PC-3 (cell line): ENCODE data around the gene RPP38. TPM values are rescaled to one million over a fixed set of nuclear protein-coding genes. Genes with fewer than 3 reads are reported as not detected.

Experiments
- ATAC-seq: fragments of 200-7000 bp; cut with Tn5 transposase; 2 replicates; pipeline ENCODE4 v1.9.1; 2020; ENCODE audit warnings: mild to moderate bottlenecking, moderate library complexity
- BruUV-seq: library from RNA; stranded (reverse); fragments of 400-500 nt; replicated peaks from 2 replicates; lab custom pipeline; 2021; lab: Mats Ljungman, UMichigan
- CTCF ChIA-PET: fragments of 300-600 bp; sonication (Branson Sonifier 250); formaldehyde crosslinking; loops from one replicate; lab custom pipeline; 2022; ENCODE audit warnings: antibody characterized with exemption; lab: Charles Lee
- POLR2A ChIA-PET: fragments of 300-600 bp; sonication (Branson Sonifier 250); formaldehyde crosslinking; loops from one replicate; lab custom pipeline; 2022; ENCODE audit warnings: antibody characterized with exemption; ENCODE audit not compliant: unreplicated experiment; lab: Charles Lee
- DNase-seq: peaks from one replicate; pipeline ENCODE4 v3.0.0-alpha.2; 2015
- H2AFZ ChIP-seq: fragments of 300-600 bp; sonication (generic); 2 replicates; pipeline ENCODE4 v1.6.0; 2016; ENCODE audit warnings: antibody characterized with exemption, low read length
- H3F3A ChIP-seq: fragments of 300-600 bp; sonication (generic); one replicate; pipeline ENCODE4 v1.6.0; 2017; ENCODE audit warnings: antibody characterized with exemption, low read length, control low read depth, mild to moderate bottlenecking; ENCODE audit not compliant: unreplicated experiment
- H3K27ac ChIP-seq: fragments of 300-600 bp; sonication (generic); 2 replicates; pipeline ENCODE4 v1.5.1; 2016; ENCODE audit warnings: mild to moderate bottlenecking, low read length
- H3K27me3 ChIP-seq: fragments of 300-600 bp; sonication (generic); 2 replicates; pipeline ENCODE4 v1.6.1; 2016; ENCODE audit warnings: low read length, mixed read lengths
- H3K36me3 ChIP-seq: fragments of 300-600 bp; sonication (generic); 2 replicates; pipeline ENCODE4 v1.6.1; 2016; ENCODE audit warnings: low read depth, mixed run types, low read length, mixed read lengths
- H3K4me1 ChIP-seq: fragments of 300-600 bp; sonication (generic); 2 replicates; pipeline ENCODE4 v1.5.1; 2016; ENCODE audit warnings: low read length; ENCODE audit not compliant: insufficient read depth
- H3K4me2 ChIP-seq: fragments of 300-600 bp; sonication (generic); 2 replicates; pipeline ENCODE4 v1.6.0; 2016; ENCODE audit warnings: low read length
- H3K4me3 ChIP-seq: fragments of 300-600 bp; sonication (generic); 2 replicates; pipeline ENCODE4 v1.5.1; 2016; ENCODE audit warnings: mild to moderate bottlenecking, low read length, mixed read lengths
- H3K79me2 ChIP-seq: fragments of 300-600 bp; sonication (generic); 2 replicates; pipeline ENCODE4 v1.6.1; 2017; ENCODE audit warnings: low read length, mixed read lengths
- H3K9ac ChIP-seq: fragments of 300-600 bp; sonication (generic); 2 replicates; pipeline ENCODE4 v1.6.0; 2016; ENCODE audit warnings: mild to moderate bottlenecking, low read length
- H3K9me2 ChIP-seq: fragments of 300-600 bp; sonication (generic); replicated peaks from 2 replicates; pipeline ENCODE4 v1.6.1; 2016; ENCODE audit warnings: mixed run types, low read length, mixed read lengths
- H3K9me3 ChIP-seq: fragments of 300-600 bp; sonication (generic); 2 replicates; pipeline ENCODE4 v1.6.1; 2016; ENCODE audit warnings: low read length, mixed read lengths
- H4K20me1 ChIP-seq: fragments of 300-600 bp; sonication (generic); 2 replicates; pipeline ENCODE4 v1.6.1; 2016; ENCODE audit warnings: low read length, mixed read lengths
- CTCF ChIP-seq: fragments of 300-600 bp; sonication (generic); conservative IDR thresholded peaks from 2 replicates; pipeline ENCODE4 v1.5.1; 2017; ENCODE audit warnings: antibody characterized with exemption, low read depth, mild to moderate bottlenecking, low read length
- EZH2 ChIP-seq: fragments of 300-600 bp; sonication (generic); IDR thresholded peaks from one replicate; pipeline ENCODE4 v1.6.1; 2017; ENCODE audit warnings: antibody characterized with exemption, mild to moderate bottlenecking, low read length; ENCODE audit not compliant: unreplicated experiment
- EZH2phosphoT487 ChIP-seq: fragments of 300-600 bp; sonication (generic); IDR thresholded peaks from 2 replicates; pipeline ENCODE4 v1.6.1; 2018; ENCODE audit warnings: mild to moderate bottlenecking, antibody characterized with exemption, low read length, borderline replicate concordance
- intact Hi-C: fragments of 100-400 bp; cut with micrococcal nuclease; formaldehyde crosslinking; loops from 2 replicates; pipeline ENCODE4 v1.9.0; 2023
- total RNA-seq: library from RNA; depleted of rRNA; stranded (reverse); fragments of >200 nt; gene quantifications from 2 replicates; pipeline ENCODE4 v1.2.3, GENCODE V29; 2014

The RPP38 gene
- total RNA-seq, 1 experiment from 2014 or later: 8.5 TPM

- intact Hi-C loops: no loop called here
- peak overlapping the region; percentile 30; the same call in 1 of the 2 replicates for H3K27ac ChIP-seq
- CTCF ChIA-PET: interaction anchor here (0.7 kb wide), 1 partner anchor 179 kb away, joined by 3 read pairs; no protein-coding TSS in a partner anchor
These were observed 13.3 kb upstream of the RPP38 start for GRCh38 chr10:15083674-15084501.

GRCh38 chr10:15084502-15084922 lies 12.6 kb upstream of the RPP38 start:
- H3K27ac ChIP-seq: peak overlapping the region; percentile 49
- no peaks in the 10 kb centered on the region for H3K9me2 ChIP-seq
- DNase-seq (peak; percentile 90), ATAC-seq (peak; percentile 81)
- peak overlapping the region; percentile 83 for H3K4me2 ChIP-seq
- intact Hi-C loops: no loop called here
- peak overlapping the region; percentile 74 for H3K4me3 ChIP-seq
- peak overlapping the region; percentile 45; the same call in 1 of the 2 replicates for H3K9ac ChIP-seq
- H3K27me3 ChIP-seq: no peaks in the 10 kb centered on the region
- peak overlapping the region; percentile 77 for H2AFZ ChIP-seq
- ChIA-PET CTCF (interaction anchor here (0.7 kb wide), 1 partner anchor 180 kb away, joined by 3 read pairs; no protein-coding TSS in a partner anchor), POLR2A (interaction anchor here (0.7 kb wide), 1 partner anchor 71 kb away, joined by 5 read pairs; no protein-coding TSS in a partner anchor)
- H3K4me1 ChIP-seq: peaks cover 11% of the 10 kb centered on the region; the same call in 1 of the 2 replicates
- no TSS peak for BruUV-seq
- H3K36me3 ChIP-seq: no peaks in the 10 kb centered on the region
- H3K9me3 ChIP-seq: no peaks in the 10 kb centered on the region
- no peak for TF ChIP-seq EZH2
- TF ChIP-seq EZH2phosphoT487: no peak
- 0 out of 2 replicates have a peak, but pooled peaks have one; percentile 24 for TF ChIP-seq CTCF
- H3F3A ChIP-seq: no peaks in the 10 kb centered on the region
- H3K79me2 ChIP-seq: no peaks in the 10 kb centered on the region
- H4K20me1 ChIP-seq: no peaks in the 10 kb centered on the region

More at GRCh38 chr10:15083674-15084501, 13.3 kb upstream of the RPP38 start:
- Histone ChIP-seq H2AFZ (peak overlapping the region; percentile 77), H3K9ac (peak overlapping the region; percentile 45; the same call in 1 of the 2 replicates), H3K4me3 (peak overlapping the region; percentile 74), H3F3A (no peaks in the 10 kb centered on the region), H4K20me1 (no peaks in the 10 kb centered on the region), H3K36me3 (no peaks in the 10 kb centered on the region), H3K9me2 (no peaks in the 10 kb centered on the region), H3K4me2 (peak overlapping the region; percentile 83), H3K27me3 (no peaks in the 10 kb centered on the region), H3K4me1 (peaks cover 11% of the 10 kb centered on the region; the same call in 1 of the 2 replicates), H3K79me2 (no peaks in the 10 kb centered on the region), H3K9me3 (no peaks in the 10 kb centered on the region)
- POLR2A ChIA-PET: interaction anchor here (0.7 kb wide), 1 partner anchor 70 kb away, joined by 5 read pairs; no protein-coding TSS in a partner anchor
- TSS peak; percentile 54 for BruUV-seq
- no peak for TF ChIP-seq EZH2phosphoT487
- TF ChIP-seq EZH2: no peak
- TF ChIP-seq CTCF: no peak
- DNase-seq: no peak
- peak; percentile 4; the same call in 1 of the 2 replicates for ATAC-seq
